Urinary bladder (tissue), 4 donors: ENCODE measurements around the gene NAT10. TPM values are rescaled to one million over a fixed set of nuclear protein-coding genes. Genes with fewer than 3 reads are reported as not detected.
"Not testable (repeated sequence)": the region's sequence is repeated elsewhere in the genome, so short reads cannot be mapped to it uniquely, and the experiment has no call there.

ENCODE experiments used
- DNase-seq: peaks from one replicate; pipeline ENCODE4 v3.0.0-alpha.2; 2015; ENCODE audit errors: extremely low spot score
- H3K27ac ChIP-seq: one replicate; pipeline ENCODE4 v1.5.1; 2013; ENCODE audit warnings: low read depth, mild to moderate bottlenecking, moderate library complexity
- H3K36me3 ChIP-seq: one replicate; pipeline ENCODE4 v1.6.1; 2013; ENCODE audit warnings: mild to moderate bottlenecking, moderate library complexity; ENCODE audit not compliant: insufficient read depth
- H3K4me1 ChIP-seq: one replicate; pipeline ENCODE4 v1.6.1; 2013; ENCODE audit warnings: mild to moderate bottlenecking, moderate library complexity; ENCODE audit not compliant: insufficient read depth
- H3K4me3 ChIP-seq: one replicate; pipeline ENCODE4 v1.5.1; 2013; ENCODE audit warnings: low read depth, low read length
- WGBS: extraction: QIAGEN DNeasy Blood & Tissue Kit; methylation state at CpG from one replicate; pipeline ENCODE4 v1.1.7; 2013; 5-methylcytosine and 5-hydroxymethylcytosine counted together
- polyA plus RNA-seq: library from polyadenylated mRNA; stranded (reverse); fragments of 200-250 nt; gene quantifications from one replicate; pipeline ENCODE4 v1.2.3, GENCODE V29; 2013
- total RNA-seq: library from RNA; depleted of rRNA; stranded (reverse); fragments of >200 nt; gene quantifications from one replicate; pipeline ENCODE4 v1.2.3, GENCODE V29; 2014
- donor health status: healthy with polysubstance abuse.
- donor health status: healthy.

The NAT10 gene
- total and polyA plus RNA-seq, 2 donors = 15.9 to 26.1 TPM

- no peak for DNase-seq
- no peaks in the 10 kb centered on the region for H3K36me3 ChIP-seq
- no peak overlapping the region for H3K27ac ChIP-seq
- H3K4me1 ChIP-seq = no peaks in the 10 kb centered on the region
- WGBS = 15% methylated on average over 33 of the region's 33 CpGs
- H3K4me3 ChIP-seq = no peak overlapping the region
Measured at GRCh38 chr11:34174412-34175041, 69.1 kb downstream of the NAT10 start.

GRCh38 chr11:34175284-34176019, 70.0 kb downstream of the NAT10 start:
- H3K36me3 ChIP-seq = no peaks in the 10 kb centered on the region
- 92% methylated on average over 7 of the region's 7 CpGs for WGBS
- no peak overlapping the region for H3K27ac ChIP-seq
- DNase-seq = no peak
- H3K4me1 ChIP-seq = no peaks in the 10 kb centered on the region
- no peak overlapping the region for H3K4me3 ChIP-seq

GRCh38 chr11:34176751-34177209, 71.4 kb downstream of the NAT10 start:
- no peaks in the 10 kb centered on the region for H3K4me1 ChIP-seq
- H3K4me3 ChIP-seq = no peak overlapping the region
- no peak for DNase-seq
- WGBS = 20% methylated on average over 2 of the region's 2 CpGs
- no peaks in the 10 kb centered on the region for H3K36me3 ChIP-seq
- H3K27ac ChIP-seq = no peak overlapping the region

GRCh38 chr11:34178209-34178821, 72.9 kb downstream of the NAT10 start:
- WGBS = 93% methylated on average over 10 of the region's 10 CpGs
- no peak for DNase-seq
- no peak overlapping the region for H3K27ac ChIP-seq
- no peaks in the 10 kb centered on the region for H3K36me3 ChIP-seq
- no peaks in the 10 kb centered on the region for H3K4me1 ChIP-seq
- H3K4me3 ChIP-seq = no peak overlapping the region

GRCh38 chr11:34179026-34179675, 73.7 kb downstream of the NAT10 start:
- Histone ChIP-seq H3K36me3 (no peaks in the 10 kb centered on the region), H3K4me1 (no peaks in the 10 kb centered on the region), H3K27ac (no peak overlapping the region), H3K4me3 (no peak overlapping the region)
- DNase-seq = no peak
- WGBS = 90% methylated on average over 9 of the region's 9 CpGs

GRCh38 chr11:34180040-34180813, 74.8 kb downstream of the NAT10 start:
- Histone ChIP-seq H3K36me3 (no peaks in the 10 kb centered on the region), H3K4me1 (no peaks in the 10 kb centered on the region), H3K27ac (no peak overlapping the region), H3K4me3 (no peak overlapping the region)
- DNase-seq = no peak
- WGBS = 71% methylated on average over 6 of the region's 6 CpGs

GRCh38 chr11:34180814-34181165, 75.4 kb downstream of the NAT10 start:
- H3K27ac ChIP-seq = not testable (repeated sequence)
- 87% methylated on average over 5 of the region's 5 CpGs for WGBS

GRCh38 chr11:34181251-34181650, 75.8 kb downstream of the NAT10 start:
- no peak for DNase-seq
- Histone ChIP-seq H3K4me3 (no peak overlapping the region), H3K4me1 (no peaks in the 10 kb centered on the region), H3K27ac (no peak overlapping the region), H3K36me3 (no peaks in the 10 kb centered on the region)
- WGBS = 83% methylated on average over 5 of the region's 5 CpGs

More at GRCh38 chr11:34180814-34181165, 75.4 kb downstream of the NAT10 start:
- H3K4me3 ChIP-seq, DNase-seq, H3K4me1 ChIP-seq, H3K36me3 ChIP-seq: not testable (repeated sequence)

GRCh38 chr11:34181856-34182405, 76.5 kb downstream of the NAT10 start:
- H3K4me3 ChIP-seq = no peak overlapping the region
- 94% methylated on average over 8 of the region's 8 CpGs for WGBS
- no peaks in the 10 kb centered on the region for H3K4me1 ChIP-seq
- H3K27ac ChIP-seq = no peak overlapping the region
- no peaks in the 10 kb centered on the region for H3K36me3 ChIP-seq
- no peak for DNase-seq

- no peaks in the 10 kb centered on the region for H3K36me3 ChIP-seq
- DNase-seq = no peak
- 93% methylated on average over 2 of the region's 2 CpGs for WGBS
- no peaks in the 10 kb centered on the region for H3K4me1 ChIP-seq
- H3K4me3 ChIP-seq = no peak overlapping the region
- H3K27ac ChIP-seq = no peak overlapping the region
Measured at GRCh38 chr11:34182425-34182824, 77.0 kb downstream of the NAT10 start.

GRCh38 chr11:34182921-34183685, 77.7 kb downstream of the NAT10 start:
- H3K36me3 ChIP-seq = no peaks in the 10 kb centered on the region
- H3K4me1 ChIP-seq = no peaks in the 10 kb centered on the region
- H3K27ac ChIP-seq = no peak overlapping the region
- no peak for DNase-seq
- H3K4me3 ChIP-seq = no peak overlapping the region
- 95% methylated on average over 13 of the region's 13 CpGs for WGBS

GRCh38 chr11:34183848-34184391, 78.5 kb downstream of the NAT10 start:
- no peak for DNase-seq
- Histone ChIP-seq H3K36me3 (no peaks in the 10 kb centered on the region), H3K4me1 (no peaks in the 10 kb centered on the region), H3K4me3 (no peak overlapping the region), H3K27ac (no peak overlapping the region)
- 93% methylated on average over 9 of the region's 9 CpGs for WGBS
